Panc1 (cell line): ENCODE results near the gene FXR1.

ENCODE experiments used
- CTCF ChIP-seq: fragments of 450-650 bp; IDR thresholded peaks from 2 replicates; pipeline ENCODE4 v1.5.1; 2017; ENCODE audit warnings: mild to moderate bottlenecking
- POLR2AphosphoS5 ChIP-seq: IDR thresholded peaks from 2 replicates; pipeline ENCODE4 v1.6.1; 2012; ENCODE audit warnings: mild to moderate bottlenecking, low read depth, low read length, moderate library complexity

GRCh38 chr3:180962530-180962929 is 50.1 kb downstream of the FXR1 start:
- TF ChIP-seq CTCF = no peak
- no peak for TF ChIP-seq POLR2AphosphoS5
